NCI-H2196 (cell line): ENCODE measurements around the gene IFT20.
"Not testable (repeated sequence)": the region's sequence is repeated elsewhere in the genome, so short reads cannot be mapped to it uniquely, and the experiment has no call there.

Experiments used
- DNase-seq: peaks from one replicate; lab custom pipeline; 2025; ENCODE audit not compliant: unreplicated experiment; lab: John Stamatoyannopoulos, UW

IFT20 gene

GRCh38 chr17:28317099-28317965 is 17.9 kb downstream of the IFT20 start:
- no peak for DNase-seq

GRCh38 chr17:28315846-28316705 is 19.2 kb downstream of the IFT20 start:
- no peak for DNase-seq

GRCh38 chr17:28313841-28314240 is 21.4 kb downstream of the IFT20 start:
- no peak for DNase-seq

DNA sequence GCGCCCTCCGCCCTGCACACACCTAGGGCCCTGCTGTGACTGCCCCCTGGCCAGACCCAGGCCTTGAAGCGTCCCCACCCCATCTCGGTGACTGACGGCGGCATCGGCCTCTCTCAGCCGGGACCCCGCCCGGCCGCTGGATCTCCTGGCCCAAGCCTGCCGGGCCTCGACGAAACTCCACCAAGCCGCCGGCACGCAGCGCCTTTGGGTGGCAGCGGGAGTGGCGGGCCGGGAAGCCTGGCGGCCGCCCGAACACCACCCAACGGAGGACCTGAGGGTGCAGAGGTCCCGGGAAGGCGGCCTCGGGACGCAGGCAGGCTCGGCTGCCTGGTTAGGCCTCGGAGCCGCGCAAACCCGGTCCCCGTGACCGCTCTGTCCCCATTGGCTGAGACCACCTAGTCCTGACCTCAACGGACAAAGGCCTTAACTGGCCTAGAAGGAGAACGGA is 28.3 kb downstream of the IFT20 start:
- no peak for DNase-seq

DNA sequence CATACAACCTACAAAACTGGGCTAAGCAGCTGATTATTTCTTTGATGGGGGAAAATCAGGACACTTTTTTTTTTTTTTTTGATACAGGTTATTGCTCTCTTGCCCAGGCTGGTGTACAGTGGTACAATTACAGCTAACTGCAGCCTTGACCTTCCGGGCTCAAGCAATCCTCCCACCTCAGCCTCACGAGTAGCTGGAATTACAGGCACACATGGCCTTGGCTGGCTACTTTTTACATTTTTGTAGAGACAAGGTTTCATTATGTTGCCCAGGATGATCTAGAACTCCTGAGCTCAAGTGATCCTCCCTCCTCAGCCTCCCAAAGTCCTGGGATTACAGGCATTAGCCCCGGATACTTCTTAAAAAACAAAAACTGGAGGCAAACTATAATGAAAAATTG is 36.8 kb downstream of the IFT20 start:
- no peak for DNase-seq

GRCh38 chr17:28295677-28296578 is 39.3 kb downstream of the IFT20 start:
- no peak for DNase-seq

GRCh38 chr17:28293994-28294393 is 41.3 kb downstream of the IFT20 start:
- DNase-seq: no peak

DNA sequence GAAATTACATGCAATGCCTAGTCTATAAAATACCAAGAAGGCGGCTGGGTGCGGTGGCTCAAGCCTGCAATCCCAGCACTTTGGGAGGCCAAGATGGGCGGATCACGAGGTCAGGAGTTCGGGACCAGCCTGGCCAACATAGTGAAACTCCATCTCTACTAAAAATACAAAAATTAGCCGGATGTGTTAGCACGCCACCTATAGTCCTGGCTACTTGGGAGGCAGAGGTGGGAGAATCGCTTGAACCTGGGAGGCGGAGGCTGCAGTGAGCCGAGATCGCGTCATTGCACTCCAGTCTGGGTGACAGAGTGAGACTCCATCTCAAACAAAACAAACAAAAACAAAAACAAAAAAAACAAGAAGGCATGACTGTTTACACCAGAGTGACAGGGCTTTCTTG is 42.4 kb downstream of the IFT20 start:
- DNase-seq: not testable (repeated sequence)

DNA sequence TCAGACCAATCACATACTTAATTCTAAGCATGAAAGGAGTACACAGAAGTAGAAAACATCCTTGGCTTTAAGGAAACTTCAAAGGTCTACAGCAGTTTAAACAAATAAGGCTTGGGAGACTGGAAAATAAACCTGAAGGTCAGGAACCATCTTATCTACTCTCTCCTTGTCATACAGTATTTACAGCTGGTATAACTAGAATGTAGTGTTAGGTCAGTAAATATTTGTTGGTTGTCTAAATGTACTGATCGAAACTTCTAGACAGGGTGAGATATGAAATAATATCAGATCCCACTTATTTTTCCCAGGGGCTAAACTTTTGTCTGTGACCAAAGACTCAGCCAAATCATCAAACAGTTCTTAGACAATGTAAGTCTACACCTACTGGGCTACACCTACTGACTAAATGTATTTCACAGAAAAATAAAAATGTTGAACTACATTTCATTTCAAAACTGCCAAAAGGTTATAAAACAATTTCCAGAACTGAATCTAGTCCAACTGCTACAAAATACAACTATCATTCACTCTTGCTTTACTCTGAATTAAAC is 43.4 kb downstream of the IFT20 start:
- DNase-seq: no peak

- DNase-seq: no peak
Measured at GRCh38 chr17:28290703-28291102, 44.6 kb downstream of the IFT20 start.

DNA sequence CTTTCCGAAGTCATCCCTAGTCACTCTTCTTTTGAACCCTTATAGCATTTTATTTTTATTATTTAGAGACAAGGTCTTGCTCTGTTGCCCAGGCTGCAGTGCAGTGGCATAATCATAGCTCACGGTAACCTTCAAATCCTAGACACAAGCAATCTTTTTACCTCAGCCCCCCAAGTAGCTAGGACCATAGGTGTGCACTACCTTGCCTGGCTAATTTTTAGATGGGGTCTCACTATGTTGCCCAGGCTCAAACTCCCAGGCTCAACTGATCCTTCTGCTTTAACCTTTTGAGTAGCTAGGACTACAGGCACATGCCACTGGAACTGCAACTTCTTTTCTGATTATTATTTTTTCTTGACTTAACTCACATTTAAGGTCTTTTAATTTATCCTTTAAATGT is 49.3 kb downstream of the IFT20 start:
- no peak for DNase-seq

GRCh38 chr17:28282596-28282995 is 52.7 kb downstream of the IFT20 start:
- DNase-seq: peak; percentile 6

GRCh38 chr17:28280826-28281225 is 54.4 kb downstream of the IFT20 start:
- no peak for DNase-seq

DNA sequence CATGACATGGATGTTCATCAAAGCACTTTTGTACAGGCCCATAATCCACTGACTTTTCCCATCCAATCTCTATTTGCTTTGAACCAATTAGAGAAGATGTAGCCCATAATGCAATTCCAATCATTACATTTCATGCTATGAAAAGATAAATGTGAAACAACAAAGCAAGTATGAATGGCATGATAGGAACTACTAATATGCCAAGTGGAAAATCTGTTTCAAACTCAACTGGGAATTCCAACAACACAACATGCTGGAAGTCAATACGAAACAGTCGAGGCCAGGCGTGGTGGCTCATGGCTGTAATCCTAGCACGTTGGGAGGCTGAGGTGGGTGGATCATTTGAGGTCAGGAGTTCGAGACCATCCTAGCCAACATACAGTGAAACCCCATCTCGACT is 55.9 kb downstream of the IFT20 start:
- no peak for DNase-seq
